Subcutaneous adipose tissue (tissue), 4 donors: Measurements from ENCODE around the gene CACNA1B. TPM values are rescaled to one million over a fixed set of nuclear protein-coding genes. Genes with fewer than 3 reads are reported as not detected.

ENCODE experiments used
- CTCF ChIP-seq: fragments of 450-650 bp; IDR thresholded peaks from one replicate; pipeline ENCODE4 v1.5.1; 2016; ENCODE audit warnings: low read depth, mild to moderate bottlenecking, control low read depth, antibody characterized with exemption, moderate library complexity
- total RNA-seq, 4 donors: library from RNA; depleted of rRNA; stranded (reverse); fragments of >200 nt; gene quantifications; one replicate each; pipeline ENCODE4 v1.1.0, GENCODE V29; 2016

CACNA1B gene
- total RNA-seq, 4 donors from 2014 or later: not detected

- no peak for TF ChIP-seq CTCF
These were observed 171.7 kb downstream of the CACNA1B start for GRCh38 chr9:138049085-138049778.

GRCh38 chr9:138049779-138050471 lies 172.3 kb downstream of the CACNA1B start:
- no peak for TF ChIP-seq CTCF

- TF ChIP-seq CTCF: no peak
These were observed 173.1 kb downstream of the CACNA1B start for GRCh38 chr9:138050472-138051330.

- no peak for TF ChIP-seq CTCF
These were observed 174.2 kb downstream of the CACNA1B start for GRCh38 chr9:138051586-138052321.

- TF ChIP-seq CTCF: no peak
These were observed 174.7 kb downstream of the CACNA1B start for GRCh38 chr9:138052322-138052615.

GRCh38 chr9:138052635-138053320 lies 175.2 kb downstream of the CACNA1B start:
- no peak for TF ChIP-seq CTCF
